DMS153 (cell line): ENCODE data around the gene F7.

Experiments used
- DNase-seq: peaks from one replicate; lab custom pipeline; 2025; lab: John Stamatoyannopoulos, UW

Gene F7

GRCh38 chr13:113118261-113119021 is 12.8 kb downstream of the F7 start:
- no peak for DNase-seq

GRCh38 chr13:113119166-113119821 is 13.7 kb downstream of the F7 start:
- DNase-seq = no peak

GRCh38 chr13:113119822-113120189 is 14.2 kb downstream of the F7 start:
- no peak for DNase-seq

- no peak for DNase-seq
These were observed 14.9 kb downstream of the F7 start for GRCh38 chr13:113120300-113121182.

- no peak for DNase-seq
These were observed 15.8 kb downstream of the F7 start for GRCh38 chr13:113121183-113121927.

GRCh38 chr13:113121928-113122471 is 16.4 kb downstream of the F7 start:
- no peak for DNase-seq

- no peak for DNase-seq
These were observed 17.1 kb downstream of the F7 start, which contains the start of gene F10 for GRCh38 chr13:113122550-113123225. F10 (plus strand) TSS chr13:113122799; CDS start chr13:113122856, 57 bp downstream.

GRCh38 chr13:113123226-113124201 is 17.9 kb downstream of the F7 start:
- DNase-seq = no peak

- DNase-seq = no peak
These were observed 18.8 kb downstream of the F7 start for GRCh38 chr13:113124211-113124970.

- DNase-seq = no peak
These were observed 20.1 kb downstream of the F7 start for GRCh38 chr13:113125506-113126264.

GRCh38 chr13:113126265-113127150 is 20.9 kb downstream of the F7 start:
- no peak for DNase-seq

- DNase-seq = no peak
These were observed 23.9 kb downstream of the F7 start for GRCh38 chr13:113129480-113129879.

- no peak for DNase-seq
These were observed 24.5 kb downstream of the F7 start for GRCh38 chr13:113129921-113130750.

GRCh38 chr13:113135281-113135760 is 29.7 kb downstream of the F7 start:
- no peak for DNase-seq

GRCh38 chr13:113137691-113138298 is 32.2 kb downstream of the F7 start:
- DNase-seq = no peak
